GM18861 (cell line): Measurements from ENCODE around the gene BGLAP.
A peak's percentile ranks its signal among the peaks of the same experiment; 100 is the strongest.

Source experiments
- ATAC-seq: cut with Tn5 transposase; IDR thresholded peaks from one replicate; pipeline ENCODE4 v1.9.1; 2021; ENCODE audit not compliant: unreplicated experiment

Gene BGLAP

DNA sequence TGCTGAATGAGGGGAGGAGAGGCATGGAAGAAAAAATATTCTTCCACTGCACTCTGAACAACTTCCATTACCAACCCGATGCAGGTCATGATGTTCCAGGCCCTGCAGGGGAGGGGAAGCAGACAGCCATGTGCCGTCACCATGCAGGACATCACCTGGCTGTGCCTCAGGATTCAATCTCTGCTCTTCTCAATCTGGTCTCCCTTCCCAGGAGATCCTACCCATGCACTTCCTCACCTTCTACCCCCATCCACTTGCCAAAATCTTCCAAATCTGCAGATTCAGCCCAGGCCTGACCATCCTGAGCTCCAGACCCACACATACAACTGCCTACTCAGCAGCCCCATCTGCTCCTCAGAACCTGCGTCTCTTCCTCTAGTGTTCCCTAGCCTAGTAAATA is 11.7 kb downstream of the BGLAP start:
- ATAC-seq: no peak

DNA sequence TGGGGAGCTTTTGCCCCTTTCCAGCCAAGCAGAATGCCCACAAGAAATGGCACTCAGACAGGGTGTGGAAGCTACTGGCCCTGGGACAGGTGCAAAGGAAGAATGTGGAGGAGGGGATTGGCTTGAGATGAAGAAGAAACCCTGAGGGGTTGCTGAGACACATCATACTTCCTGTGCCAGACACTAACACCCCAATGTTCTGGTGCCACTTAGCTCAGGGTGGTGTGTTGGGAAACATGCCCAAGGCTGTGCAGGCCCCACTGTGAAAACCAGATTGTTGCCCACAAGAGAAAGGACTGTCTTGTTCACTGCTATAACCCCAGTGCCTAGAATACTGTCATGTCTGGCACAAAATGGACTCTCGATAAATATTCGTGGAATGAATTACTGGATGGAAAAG is 15.7 kb downstream of the BGLAP start:
- no peak for ATAC-seq

DNA sequence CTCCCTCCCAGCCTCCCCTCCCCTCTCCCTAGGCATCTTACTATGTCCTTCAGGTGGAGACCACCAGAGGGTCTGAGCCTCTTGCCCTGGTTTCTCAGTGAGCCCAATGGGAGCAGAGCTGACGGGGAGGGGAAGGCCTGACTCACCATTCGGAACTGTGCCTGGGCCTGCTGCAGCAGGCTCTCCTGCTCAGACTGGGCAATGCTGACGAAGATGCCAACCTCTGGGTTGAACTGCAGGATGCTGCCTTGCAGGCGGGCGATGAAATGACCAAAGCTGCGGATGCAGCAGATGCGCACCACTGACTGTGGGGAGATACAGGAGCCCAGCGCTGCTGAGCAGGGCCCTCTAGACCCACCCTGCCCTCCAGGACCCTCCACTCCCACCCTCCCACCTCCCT is 16.9 kb downstream of the BGLAP start:
- no peak for ATAC-seq

DNA sequence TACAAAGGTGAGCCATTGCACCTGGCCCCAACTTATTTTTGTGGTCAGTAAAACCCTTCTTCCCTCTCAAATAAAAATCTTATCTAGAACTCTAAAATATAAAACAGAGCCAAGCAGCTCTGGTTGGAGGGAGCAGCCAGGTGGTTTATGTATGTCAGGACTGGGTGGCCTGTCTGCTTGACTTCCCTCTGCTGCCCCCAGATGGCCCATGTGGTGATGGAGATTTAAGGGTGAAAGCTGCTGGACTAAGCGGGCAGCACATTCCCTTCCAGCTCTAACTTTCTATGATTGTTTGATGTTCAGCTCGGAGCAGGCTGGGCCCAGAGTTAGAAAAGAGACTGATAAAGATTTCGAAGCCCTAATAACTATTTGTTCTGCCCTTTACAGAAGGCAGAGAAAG is 17.8 kb downstream of the BGLAP start:
- no peak for ATAC-seq

DNA sequence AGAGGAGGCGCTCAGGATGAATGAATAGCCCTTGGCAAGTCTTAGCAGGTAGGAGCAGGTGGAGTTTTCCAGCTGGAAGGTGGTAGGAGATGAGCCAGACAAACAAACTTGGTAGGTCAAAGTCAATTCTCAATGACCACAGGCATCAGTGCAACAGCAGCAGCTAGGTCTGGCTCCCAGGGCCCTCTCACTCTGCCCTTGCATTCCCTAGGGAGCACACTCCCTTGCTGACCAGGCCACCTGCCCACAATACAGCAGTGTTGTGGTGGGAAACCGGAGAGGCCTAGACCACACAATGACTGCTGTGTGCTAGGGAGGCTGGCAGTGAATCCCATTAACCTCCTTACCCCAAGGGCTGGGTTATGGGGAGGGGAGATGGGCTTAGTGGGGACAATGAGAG is 18.9 kb downstream of the BGLAP start:
- ATAC-seq: no peak

DNA sequence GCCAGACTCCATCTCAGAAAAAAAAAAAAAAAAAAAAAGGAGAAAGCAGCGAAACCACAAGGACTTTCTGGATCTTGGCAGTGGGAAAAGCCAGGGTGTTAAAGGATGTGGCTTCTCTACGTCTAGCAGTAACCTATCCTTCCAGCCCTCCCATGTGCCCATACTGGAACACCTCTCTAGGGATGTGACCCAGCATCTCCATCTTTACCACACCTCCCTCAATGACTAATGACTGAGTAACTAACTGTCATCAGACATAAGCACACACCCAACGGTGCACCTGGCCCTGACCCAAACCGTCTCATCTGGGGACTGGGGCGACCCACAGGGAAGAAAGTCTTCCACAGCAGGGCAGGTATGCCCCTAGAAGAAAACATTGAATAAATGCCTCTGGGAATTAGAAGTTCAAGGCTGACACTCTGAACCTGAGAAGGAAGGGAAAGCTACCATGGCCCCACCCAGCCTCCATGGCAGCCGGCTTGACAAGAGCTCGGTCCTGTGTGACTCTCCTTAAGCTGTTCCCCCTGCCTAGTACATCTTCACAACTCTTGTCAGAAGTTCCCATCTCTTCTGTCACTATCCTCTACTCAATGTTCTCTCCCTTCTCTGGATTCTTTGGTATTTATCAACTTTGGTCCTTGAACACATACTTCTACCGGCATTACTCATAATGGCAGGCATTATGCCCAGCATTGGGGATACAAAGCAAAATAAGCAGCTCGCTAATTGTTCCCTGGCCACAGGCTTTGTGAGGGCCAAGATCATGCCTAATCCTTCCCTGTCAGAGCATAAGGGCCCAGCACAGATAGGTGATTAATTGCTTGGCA is 20.7 kb downstream of the BGLAP start:
- ATAC-seq: no peak

DNA sequence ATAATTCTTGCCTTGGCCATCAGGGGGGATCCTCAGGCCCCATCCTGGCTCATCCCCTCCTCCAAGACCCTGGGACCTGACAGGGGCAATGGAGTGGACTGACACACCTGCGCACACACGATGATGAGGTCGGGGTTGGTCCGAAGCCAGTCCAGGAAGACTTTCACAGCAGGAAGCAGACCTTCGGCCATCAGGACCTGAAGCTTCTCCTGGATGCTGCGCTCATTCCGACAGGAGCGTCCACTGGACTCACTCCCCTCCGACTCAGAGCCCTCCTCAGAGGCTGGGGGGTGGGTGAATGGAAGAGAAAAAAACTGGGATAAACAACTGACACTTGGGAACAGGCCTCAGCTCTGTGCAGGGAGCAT is 21.3 kb downstream of the BGLAP start:
- no peak for ATAC-seq

DNA sequence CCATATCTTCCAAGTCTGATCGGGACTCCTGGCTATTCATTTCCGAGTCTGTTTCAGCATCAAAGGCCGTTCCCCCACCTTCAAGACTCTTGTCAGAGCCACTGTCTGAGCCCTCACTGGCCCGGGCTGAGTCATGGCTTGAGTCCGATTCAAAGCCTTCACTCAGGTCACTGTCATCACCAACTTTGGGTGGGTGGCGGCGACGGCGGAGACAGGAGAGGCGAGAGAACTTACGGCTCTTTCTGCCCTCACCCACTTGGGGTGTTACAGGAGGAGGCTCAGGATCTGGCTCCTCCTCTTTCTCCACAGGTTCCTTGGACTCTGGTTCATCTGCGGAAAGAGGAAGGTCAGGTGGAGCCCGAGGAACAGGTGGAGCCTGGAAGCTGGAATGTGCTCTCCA is 24.1 kb downstream of the BGLAP start:
- ATAC-seq: no peak

DNA sequence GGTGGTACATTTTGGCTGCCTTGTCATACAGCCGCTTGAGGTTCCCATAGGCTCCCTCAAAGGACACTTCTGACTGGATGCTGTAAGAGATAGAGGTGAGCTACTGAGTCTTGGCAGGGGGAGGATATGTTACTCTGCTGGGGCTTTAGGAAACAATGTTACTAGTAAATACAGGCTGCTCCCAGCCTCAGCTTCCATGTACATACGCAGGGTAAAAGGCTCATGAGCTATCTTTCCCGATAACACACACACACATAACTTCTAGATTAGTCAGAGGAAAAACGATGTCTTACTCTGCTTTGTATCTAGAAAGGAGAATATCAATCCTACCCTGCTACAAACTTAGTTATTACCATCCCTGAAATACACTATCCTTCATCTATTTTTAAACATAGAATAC is 26.4 kb downstream of the BGLAP start:
- ATAC-seq: no peak

DNA sequence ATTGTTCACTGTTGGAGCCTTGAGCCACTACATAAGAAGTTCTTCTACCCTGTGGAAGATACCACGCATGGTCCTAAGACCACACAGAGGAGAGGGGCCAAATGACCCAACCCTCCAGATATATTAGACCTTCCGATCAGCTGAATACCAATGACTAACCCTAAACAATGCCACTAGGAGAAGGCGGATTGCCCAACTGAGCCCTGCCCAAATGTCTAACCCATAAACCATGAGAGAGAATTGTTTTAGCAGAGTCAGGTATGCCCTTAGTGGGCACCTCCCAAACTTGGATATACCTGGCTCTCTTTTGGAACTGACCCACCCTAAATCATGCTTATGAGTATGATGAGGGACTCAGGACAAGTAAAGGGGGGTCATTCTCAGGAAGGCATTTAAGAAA is 28.3 kb downstream of the BGLAP start:
- no peak for ATAC-seq

DNA sequence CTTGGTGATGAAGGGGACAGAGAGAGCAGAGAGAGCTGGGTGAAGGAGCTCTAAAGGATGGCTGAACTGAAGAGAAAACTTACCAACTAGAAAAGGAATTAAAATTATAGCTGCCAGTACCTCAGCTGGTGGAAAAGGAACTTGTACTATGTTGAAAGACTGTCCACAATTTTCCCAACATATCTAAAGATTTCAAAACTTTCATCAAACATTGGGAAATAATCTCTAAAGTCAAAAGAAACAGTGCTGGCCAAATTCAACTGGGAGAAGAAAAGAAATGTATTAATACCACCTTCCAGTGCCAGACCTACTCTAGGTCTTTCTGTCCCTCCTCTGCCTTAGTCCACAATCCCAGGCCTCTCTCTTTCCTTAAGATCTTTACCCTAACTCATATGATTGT is 34.5 kb downstream of the BGLAP start:
- ATAC-seq: no peak

DNA sequence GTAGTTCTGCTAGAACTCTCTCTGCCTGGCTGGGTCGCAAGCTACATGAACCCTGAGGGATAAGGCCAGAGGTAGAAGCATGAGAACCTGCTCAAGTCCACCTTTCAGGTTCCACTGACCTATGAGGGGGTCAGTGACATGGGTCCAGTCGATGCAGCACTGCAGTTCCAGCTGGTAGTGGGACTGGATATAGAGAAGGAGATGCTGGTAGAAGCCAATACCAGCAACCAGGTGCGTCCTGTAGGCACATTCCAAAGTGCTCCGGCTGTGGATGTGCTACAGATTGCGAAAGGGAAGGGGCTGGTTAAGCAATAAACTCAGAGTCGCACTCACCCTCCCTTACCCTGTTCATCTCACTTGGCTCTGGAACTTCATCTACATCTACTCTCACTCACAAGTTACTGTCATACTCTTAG is 35.0 kb downstream of the BGLAP start:
- no peak for ATAC-seq

DNA sequence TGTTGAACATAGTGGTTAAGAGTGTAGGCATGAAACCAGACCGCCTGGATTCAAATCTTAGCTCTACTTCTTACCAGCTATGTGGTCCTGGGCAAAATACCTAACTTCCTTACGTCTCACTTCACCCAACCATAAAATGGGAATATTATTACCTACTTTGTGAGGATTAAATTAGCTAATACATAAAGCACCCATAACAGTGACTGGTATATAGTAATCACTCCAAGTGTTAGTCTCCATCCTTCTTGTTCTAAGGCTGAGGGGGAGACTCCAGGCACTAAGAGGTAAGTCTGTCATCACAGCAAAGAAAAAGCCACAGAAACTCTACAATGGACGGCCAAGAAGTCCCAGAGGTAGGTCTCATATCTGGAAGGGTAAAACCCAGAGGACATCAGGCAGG is 37.9 kb downstream of the BGLAP start:
- ATAC-seq: no peak

DNA sequence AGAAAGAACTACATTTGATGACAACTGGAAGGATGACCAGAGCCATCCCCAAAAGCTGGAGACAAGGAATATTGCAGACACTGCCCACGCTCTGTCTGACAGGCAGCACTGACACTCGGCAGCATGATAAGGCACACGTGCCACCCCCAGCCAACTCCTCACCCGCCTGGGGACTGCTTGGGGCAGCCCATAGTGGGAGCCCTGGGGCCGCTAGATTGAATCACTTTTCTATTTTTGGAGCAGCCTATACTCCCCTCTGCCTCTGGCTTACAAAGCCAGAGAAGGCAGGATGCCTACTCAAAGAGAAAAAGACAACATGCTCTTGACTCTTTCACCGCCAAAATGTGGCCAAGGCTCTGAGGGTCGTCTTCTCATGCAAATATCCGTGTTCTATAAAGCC is 39.3 kb downstream of the BGLAP start:
- ATAC-seq: peak; percentile 36

DNA sequence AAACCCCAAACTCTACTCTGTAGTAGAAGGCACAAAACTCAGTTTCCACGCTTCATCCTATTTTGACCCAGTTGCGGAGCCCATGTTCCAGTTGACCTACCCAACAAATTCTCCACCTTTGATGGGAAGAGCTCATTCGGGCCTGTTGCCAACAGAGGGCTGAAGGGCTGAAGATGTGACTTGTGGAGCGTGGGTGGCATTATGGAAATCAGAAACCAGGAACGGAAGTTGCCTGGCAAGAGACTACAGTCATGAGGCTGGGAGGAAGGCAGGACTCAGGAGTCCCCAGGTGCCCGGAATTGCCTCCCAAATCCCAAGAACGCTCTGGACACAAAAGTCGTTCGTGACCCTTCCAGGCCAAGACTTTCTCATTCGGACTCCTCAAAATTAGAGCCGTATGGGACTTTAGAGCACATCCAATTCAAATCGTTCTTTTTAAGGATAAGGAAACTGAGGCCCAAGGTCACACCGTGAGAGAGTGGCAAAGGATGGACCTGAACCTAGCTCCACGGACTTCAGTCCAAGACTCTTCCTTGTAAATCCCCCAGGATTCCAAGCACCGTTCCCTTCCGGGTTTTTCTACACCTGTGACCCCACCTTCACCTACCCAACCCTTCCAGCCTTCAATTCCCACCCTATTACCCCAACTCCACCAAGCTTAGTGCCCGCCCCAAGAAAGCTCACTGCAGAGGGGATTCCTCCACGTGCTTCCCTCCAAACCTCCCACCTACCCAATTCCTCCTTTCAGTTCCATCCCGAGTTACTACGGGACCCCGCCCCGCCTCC is 39.9 kb downstream of the BGLAP start:
- ATAC-seq: peak; percentile 1

DNA sequence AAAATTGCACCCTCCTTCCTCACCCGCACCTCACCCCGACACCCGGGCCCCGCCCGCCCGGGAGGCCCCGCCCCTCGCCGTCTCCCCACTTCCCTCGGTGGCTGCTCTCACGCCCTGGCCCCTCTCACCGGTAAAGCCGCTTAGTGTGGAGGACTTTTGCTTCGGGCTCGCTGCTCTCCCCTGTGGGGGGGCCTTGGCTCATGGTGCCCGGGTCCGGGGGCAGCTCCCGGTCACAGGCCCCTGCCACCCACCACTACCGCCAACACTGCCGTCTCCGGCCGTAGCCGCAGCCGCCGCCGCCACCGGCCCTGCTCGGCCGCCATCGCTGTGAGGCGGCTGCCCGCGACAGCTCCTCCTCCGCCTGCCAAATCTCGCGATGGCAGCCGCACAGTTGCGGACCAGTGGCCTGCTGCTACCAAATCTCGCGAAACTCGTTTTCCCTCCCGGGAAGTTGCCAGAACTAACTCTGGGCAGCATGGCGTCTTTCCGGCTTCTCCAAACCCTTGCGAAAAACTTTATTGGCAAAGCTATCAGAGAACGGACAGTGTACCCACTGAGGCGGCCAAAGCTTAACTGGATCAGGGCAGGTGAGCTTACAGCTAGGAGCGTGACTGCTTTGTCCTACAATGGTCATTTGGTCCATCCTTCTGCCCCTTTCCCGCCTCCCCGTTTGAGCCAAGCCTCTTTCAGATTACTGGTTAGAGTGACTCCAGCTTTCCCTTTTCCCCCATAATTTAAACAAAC is 40.7 kb downstream of the BGLAP start, which contains the start of gene SMG5:
Gene SMG5, minus strand, starts transcription at position 347 of the 744 bp plus-strand sequence. Its CDS starts 145 bp downstream, at position 202.
- ATAC-seq: peak; percentile 72

DNA sequence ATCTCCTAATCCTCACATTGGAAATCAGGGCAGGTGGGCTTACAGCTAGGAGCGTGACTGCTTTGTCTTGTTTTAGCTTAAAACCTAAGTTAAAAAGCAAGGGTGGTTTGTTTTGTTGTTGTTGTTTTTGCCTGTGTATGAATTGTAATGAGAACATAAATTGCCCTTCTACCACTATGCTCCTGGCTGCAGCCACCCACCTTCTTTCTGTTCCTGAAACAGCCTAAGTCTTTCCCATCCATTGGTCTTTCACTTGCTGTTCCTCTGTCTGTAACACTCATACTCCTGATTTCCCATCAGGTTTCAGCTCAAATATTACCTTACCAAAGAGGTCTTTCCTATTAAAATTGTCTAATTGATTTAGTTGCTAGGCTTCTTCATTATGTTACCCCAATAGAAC is 41.5 kb downstream of the BGLAP start:
- no peak for ATAC-seq

DNA sequence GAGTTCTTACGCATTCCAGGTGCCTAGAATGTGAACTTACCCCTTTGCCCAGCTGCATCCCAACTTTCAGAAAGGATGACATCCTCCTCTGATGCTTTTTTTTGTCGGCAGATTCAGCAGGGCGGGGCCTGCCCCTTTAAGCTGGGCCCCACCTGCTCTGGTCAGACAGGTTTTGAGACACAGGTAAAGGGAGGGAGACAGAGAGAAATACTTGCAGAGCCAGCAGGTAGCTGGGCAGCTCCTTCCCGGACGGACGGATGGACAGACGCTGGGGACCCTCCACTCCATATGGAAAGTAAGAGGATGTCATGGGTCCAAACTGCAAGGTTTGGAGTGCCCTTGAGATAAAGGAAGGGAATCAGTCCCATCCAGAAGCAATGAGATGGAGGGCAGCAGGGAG is 42.1 kb downstream of the BGLAP start, which contains the start of gene TMEM79:
Gene TMEM79, plus strand, starts transcription at position 214 of the 400 bp plus-strand sequence. CDS start 902 bp downstream, outside the sequence.
- no peak for ATAC-seq

DNA sequence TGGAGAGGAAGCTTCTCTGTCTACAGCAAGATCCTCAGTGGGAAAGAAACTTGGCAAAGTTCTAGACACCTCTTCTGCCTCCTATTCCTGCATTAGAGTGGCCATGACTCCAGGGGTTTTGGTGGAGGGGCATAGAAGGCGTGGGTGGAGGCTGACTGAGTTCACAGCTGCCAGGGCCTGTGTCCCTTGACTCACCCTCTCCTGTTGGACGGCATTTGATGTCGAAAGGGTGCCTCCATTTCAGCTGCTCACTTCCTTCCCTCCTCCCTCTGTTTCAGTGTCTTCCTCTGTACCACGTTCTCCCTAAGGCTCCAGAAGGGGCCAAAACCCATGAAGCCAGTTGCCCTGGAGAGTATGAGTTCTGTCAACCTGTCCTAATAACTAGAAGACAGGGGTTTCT is 42.8 kb downstream of the BGLAP start:
- no peak for ATAC-seq

DNA sequence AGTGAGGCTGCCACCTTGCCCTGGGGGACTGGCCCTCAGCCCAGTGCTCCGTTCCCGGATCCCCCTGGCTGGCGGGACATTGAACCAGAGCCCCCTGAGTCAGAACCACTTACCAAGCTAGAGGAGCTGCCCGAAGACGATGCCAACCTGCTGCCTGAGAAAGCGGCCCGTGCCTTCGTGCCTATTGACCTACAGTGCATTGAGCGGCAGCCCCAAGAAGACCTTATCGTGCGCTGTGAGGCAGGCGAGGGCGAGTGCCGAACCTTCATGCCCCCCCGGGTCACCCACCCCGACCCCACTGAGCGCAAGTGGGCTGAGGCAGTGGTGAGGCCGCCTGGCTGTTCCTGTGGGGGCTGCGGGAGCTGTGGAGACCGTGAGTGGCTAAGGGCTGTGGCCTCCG is 43.5 kb downstream of the BGLAP start:
- no peak for ATAC-seq

DNA sequence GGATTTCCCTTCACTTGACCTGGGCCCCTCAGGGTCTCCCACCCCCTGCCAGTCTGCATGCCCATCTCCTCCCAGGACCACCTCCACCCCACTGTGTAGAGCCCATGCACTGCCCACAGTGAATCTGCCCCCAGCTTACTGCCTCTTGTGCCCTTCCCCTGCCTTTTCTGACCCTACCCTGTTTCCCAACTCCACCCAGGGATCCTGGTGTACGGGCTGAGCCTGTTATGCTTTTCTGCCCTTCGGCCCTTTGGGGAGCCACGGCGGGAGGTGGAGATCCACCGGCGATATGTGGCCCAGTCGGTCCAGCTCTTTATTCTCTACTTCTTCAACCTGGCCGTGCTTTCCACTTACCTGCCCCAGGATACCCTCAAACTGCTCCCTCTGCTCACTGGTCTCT is 44.1 kb downstream of the BGLAP start:
- no peak for ATAC-seq

DNA sequence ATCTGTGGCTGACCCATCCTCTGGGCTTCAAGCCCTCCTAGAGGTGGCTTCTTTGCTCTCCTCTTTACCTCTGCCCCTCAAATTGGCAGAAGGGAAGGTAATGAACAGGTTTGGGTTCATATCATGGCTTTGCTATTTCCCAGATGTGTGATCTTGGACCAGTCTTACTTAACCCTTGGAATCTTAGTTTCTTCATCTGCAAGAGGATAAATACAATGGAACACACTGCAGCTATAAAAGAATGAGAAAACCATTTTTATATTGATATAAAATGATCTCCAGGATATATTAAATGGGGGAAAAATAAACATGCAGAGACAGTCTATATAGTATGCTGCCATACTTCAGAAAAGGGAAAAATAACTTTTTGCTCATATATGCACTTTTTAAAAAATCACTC is 47.9 kb downstream of the BGLAP start:
- ATAC-seq: no peak
